A673 (cell line): ENCODE data around the gene PLA2G15. TPM values are rescaled to one million over a fixed set of nuclear protein-coding genes. Genes with fewer than 3 reads are reported as not detected.

Experiments
- BruUV-seq: library from RNA; stranded (reverse); fragments of 400-500 nt; replicated peaks from 2 replicates; lab custom pipeline; 2021; lab: Mats Ljungman, UMichigan
- CTCF ChIA-PET: fragments of 300-600 bp; sonication (Branson Sonifier 250); formaldehyde crosslinking; loops from one replicate; lab custom pipeline; 2022; ENCODE audit warnings: antibody characterized with exemption; lab: Charles Lee
- POLR2A ChIA-PET: fragments of 300-600 bp; sonication (Branson Sonifier 250); formaldehyde crosslinking; loops from one replicate; lab custom pipeline; 2022; ENCODE audit warnings: antibody characterized with exemption; ENCODE audit not compliant: low non-redundant PET; lab: Charles Lee
- DNase-seq: peaks from one replicate; pipeline ENCODE4 v3.0.0-alpha.2; 2015; ENCODE audit warnings: low spot score
- H3K27ac ChIP-seq: fragments of 200-600 bp; sonication (generic); 2 replicates; pipeline ENCODE4 v1.5.1; 2016; ENCODE audit warnings: mixed run types, low read depth, mild to moderate bottlenecking, mixed read lengths, antibody characterized with exemption, low read length; ENCODE audit not compliant: poor library complexity, severe bottlenecking
- H3K27me3 ChIP-seq: fragments of 200-600 bp; sonication (generic); replicated peaks from 2 replicates; pipeline ENCODE4 v1.6.1; 2017; ENCODE audit warnings: mixed run types, low read depth, mild to moderate bottlenecking, mixed read lengths, antibody characterized with exemption, low read length; ENCODE audit not compliant: insufficient read depth, poor library complexity
- H3K36me3 ChIP-seq: fragments of 200-600 bp; sonication (generic); 2 replicates; pipeline ENCODE4 v1.6.1; 2016; ENCODE audit warnings: mixed run types, mild to moderate bottlenecking, mixed read lengths, antibody characterized with exemption, low read length; ENCODE audit not compliant: insufficient read depth, poor library complexity, severe bottlenecking
- H3K4me1 ChIP-seq: fragments of 200-600 bp; sonication (generic); 2 replicates; pipeline ENCODE4 v1.6.1; 2017; ENCODE audit warnings: mixed run types, mild to moderate bottlenecking, mixed read lengths, antibody characterized with exemption, low read length; ENCODE audit not compliant: insufficient read depth, poor library complexity, severe bottlenecking
- H3K4me3 ChIP-seq: fragments of 200-600 bp; sonication (generic); 2 replicates; pipeline ENCODE4 v1.5.1; 2016; ENCODE audit warnings: low read depth, mixed run types, mild to moderate bottlenecking, mixed read lengths, low read length; ENCODE audit not compliant: poor library complexity, severe bottlenecking
- H3K9me3 ChIP-seq: fragments of 200-600 bp; sonication (generic); 2 replicates; pipeline ENCODE4 v1.6.1; 2016; ENCODE audit warnings: mixed run types, low read depth, mild to moderate bottlenecking, mixed read lengths, antibody characterized with exemption, low read length; ENCODE audit not compliant: poor library complexity, severe bottlenecking
- CTCF ChIP-seq: fragments of 300-800, 200-600 bp; sonication (generic); conservative IDR thresholded peaks from 2 replicates; pipeline ENCODE4 v1.5.1; 2017; ENCODE audit warnings: low read depth, mild to moderate bottlenecking, antibody characterized with exemption, low read length, moderate library complexity, mixed read lengths
- EZH2 ChIP-seq: fragments of 200-600 bp; sonication (generic); IDR thresholded peaks from 2 replicates; pipeline ENCODE4 v1.6.1; 2017; ENCODE audit warnings: borderline replicate concordance, low read depth, mild to moderate bottlenecking, mixed read lengths, antibody characterized with exemption, low read length; ENCODE audit not compliant: poor library complexity, severe bottlenecking
- intact Hi-C: fragments of 100-400 bp; cut with micrococcal nuclease; formaldehyde crosslinking; loops from one replicate; pipeline ENCODE4 v1.10.0; 2022; ENCODE audit not compliant: unreplicated experiment
- total RNA-seq: library from RNA; stranded (reverse); gene quantifications from 2 replicates; pipeline ENCODE4 v1.2.3, GENCODE V29; 2021

The PLA2G15 gene
- total RNA-seq, 1 experiment from 2014 or later: 8.1 TPM

GRCh38 chr16:68285683-68286082 is 40.5 kb downstream of the PLA2G15 start:
- no peaks in the 10 kb centered on the region for H3K27me3 ChIP-seq
- intact Hi-C loops: no loop called here
- DNase-seq: no peak
- peaks cover 15% of the 10 kb centered on the region for H3K4me1 ChIP-seq
- CTCF ChIA-PET: interaction anchor here (0.7 to 0.9 kb wide), 2 partner anchors 22 to 58 kb away, joined by 3 to 4 read pairs; no protein-coding TSS in a partner anchor
- peaks cover 12% of the 10 kb centered on the region for H3K36me3 ChIP-seq
- TF ChIP-seq CTCF (no peak), EZH2 (no peak)
- H3K4me3 ChIP-seq: no peak overlapping the region
- H3K9me3 ChIP-seq: no peaks in the 10 kb centered on the region
- H3K27ac ChIP-seq: no peak overlapping the region
- BruUV-seq: no TSS peak
- POLR2A ChIA-PET: no interaction called here

GRCh38 chr16:68286153-68287074 is 41.2 kb downstream of the PLA2G15 start:
- ChIA-PET CTCF (interaction anchor here (0.7 to 0.9 kb wide), 2 partner anchors 23 to 59 kb away, joined by 3 to 4 read pairs; no protein-coding TSS in a partner anchor), POLR2A (no interaction called here)
- no peak for TF ChIP-seq EZH2
- no peak for TF ChIP-seq CTCF
- Histone ChIP-seq H3K27me3 (no peaks in the 10 kb centered on the region), H3K4me3 (no peak overlapping the region), H3K36me3 (peaks cover 17% of the 10 kb centered on the region), H3K9me3 (no peaks in the 10 kb centered on the region), H3K4me1 (peaks cover 17% of the 10 kb centered on the region), H3K27ac (no peak overlapping the region)
- no TSS peak for BruUV-seq
- DNase-seq: no peak
- intact Hi-C loops: no loop called here

GRCh38 chr16:68287276-68288251 is 42.4 kb downstream of the PLA2G15 start:
- no peak overlapping the region for H3K27ac ChIP-seq
- DNase-seq: no peak
- intact Hi-C loops: no loop called here
- no peaks in the 10 kb centered on the region for H3K27me3 ChIP-seq
- no peaks in the 10 kb centered on the region for H3K9me3 ChIP-seq
- no peak for TF ChIP-seq CTCF
- no peak for TF ChIP-seq EZH2
- CTCF ChIA-PET: interaction anchor here (0.6 kb wide), 1 partner anchor 724 kb away, joined by 3 read pairs; no protein-coding TSS in a partner anchor
- no peak overlapping the region for H3K4me3 ChIP-seq
- BruUV-seq: no TSS peak
- peaks cover 21% of the 10 kb centered on the region for H3K36me3 ChIP-seq
- peaks cover 17% of the 10 kb centered on the region for H3K4me1 ChIP-seq
- POLR2A ChIA-PET: no interaction called here
